ENCODE results near the gene ITPKB.

GRCh38 chr1:226648421-226648820 is 90.7 kb downstream of the ITPKB start:
- TF ChIP-seq POLR2A (IDR thresholded peaks at IDR 0.05): no peak
- no peak for TF ChIP-seq CTCF (IDR thresholded peaks at IDR 0.05)
